HepG2 (cell line): ENCODE results near the gene GRB10. TPM values are rescaled to one million over a fixed set of nuclear protein-coding genes. Genes with fewer than 3 reads are reported as not detected.
A peak's percentile ranks its signal among the peaks of the same experiment; 100 is the strongest.

Source experiments
- CEBPB ChIP-seq: IDR thresholded peaks from 2 replicates; pipeline ENCODE4 v1.6.1; 2011; ENCODE audit warnings: low read depth, low read length, improper control_type of control experiment, borderline replicate concordance
- FOXA1 ChIP-seq, 2 experiments: fragments of 450-650 bp in 1 of 2; sonication (generic) in 1 of 2; formaldehyde crosslinking in 1 of 2; IDR thresholded peaks; 2 replicates each; pipeline versions ENCODE4 v1.4.0 to v1.6.1; 2016 to 2020; ENCODE audit warnings: missing genetic modification reagents in 1 of 2
- HDAC1 ChIP-seq: sonication (generic); formaldehyde crosslinking; IDR thresholded peaks from 2 replicates; pipeline ENCODE4 v1.5.1; 2020; ENCODE audit warnings: mild to moderate bottlenecking, missing genetic modification reagents
- HOXA3 ChIP-seq: sonication (generic); formaldehyde crosslinking; IDR thresholded peaks from 2 replicates; pipeline ENCODE4 v1.5.0; 2020; ENCODE audit warnings: missing genetic modification reagents
- MAFK ChIP-seq, 2 experiments: IDR thresholded peaks in 1 of 2; conservative IDR thresholded peaks in 1 of 2; 2 replicates each; pipeline ENCODE4 v1.6.1; 2011; ENCODE audit warnings: improper control_type of control experiment in 2 of 2, low read length in 2 of 2
- NBN ChIP-seq: fragments of 450-650 bp; conservative IDR thresholded peaks from 2 replicates; pipeline ENCODE4 v1.6.1; 2017
- NFKB2 ChIP-seq: sonication (generic); formaldehyde crosslinking; IDR thresholded peaks from 2 replicates; pipeline ENCODE4 v1.4.0; 2020; ENCODE audit warnings: missing genetic modification reagents, borderline replicate concordance
- NKX3-1 ChIP-seq: sonication (generic); formaldehyde crosslinking; IDR thresholded peaks from 2 replicates; pipeline ENCODE4 v1.5.0; 2020; ENCODE audit warnings: missing genetic modification reagents
- REXO4 ChIP-seq: sonication (generic); formaldehyde crosslinking; IDR thresholded peaks from 2 replicates; pipeline ENCODE4 v1.8.0; 2022; ENCODE audit warnings: missing genetic modification reagents, mild to moderate bottlenecking, borderline replicate concordance
- TEAD3 ChIP-seq: optimal IDR thresholded peaks from 2 replicates; pipeline ENCODE3; 2016; ENCODE audit warnings: borderline replicate concordance
- TFAP4 ChIP-seq: sonication (generic); IDR thresholded peaks from 2 replicates; pipeline ENCODE4 v1.6.1; 2016; ENCODE audit warnings: low read depth, borderline replicate concordance
- TGIF2 ChIP-seq: IDR thresholded peaks from 2 replicates; pipeline ENCODE4 v1.6.1; 2016; ENCODE audit warnings: control low read depth, missing compliant biosample characterization
- TOE1 ChIP-seq: sonication (generic); formaldehyde crosslinking; IDR thresholded peaks from 2 replicates; pipeline ENCODE4 v1.4.0; 2020; ENCODE audit warnings: mild to moderate bottlenecking, missing genetic modification reagents
- ZBTB1 ChIP-seq: sonication (generic); formaldehyde crosslinking; IDR thresholded peaks from 2 replicates; pipeline ENCODE4 v1.4.0; 2020; ENCODE audit warnings: missing genetic modification reagents, borderline replicate concordance
- ZBTB25 ChIP-seq: IDR thresholded peaks from 2 replicates; pipeline ENCODE4 v1.6.1; 2018; ENCODE audit warnings: missing genetic modification reagents
- ZBTB33 ChIP-seq: sonication (generic); formaldehyde crosslinking; IDR thresholded peaks from 2 replicates; pipeline ENCODE4 v1.4.0; 2020; ENCODE audit warnings: missing genetic modification reagents
- ZBTB38 ChIP-seq: sonication (generic); formaldehyde crosslinking; IDR thresholded peaks from 2 replicates; pipeline ENCODE4 v1.5.1; 2020; ENCODE audit warnings: mild to moderate bottlenecking, missing genetic modification reagents
- ZNF142 ChIP-seq: sonication (generic); formaldehyde crosslinking; IDR thresholded peaks from 2 replicates; pipeline ENCODE4 v1.4.0; 2020; ENCODE audit warnings: missing genetic modification reagents
- ZNF672 ChIP-seq: sonication (generic); formaldehyde crosslinking; IDR thresholded peaks from 2 replicates; pipeline ENCODE4 v1.8.1; 2022; ENCODE audit warnings: missing genetic modification reagents
- ZNF83 ChIP-seq: sonication (generic); formaldehyde crosslinking; IDR thresholded peaks from 2 replicates; pipeline ENCODE4 v1.4.0; 2020; ENCODE audit warnings: missing genetic modification reagents, mild to moderate bottlenecking, borderline replicate concordance
- polyA plus RNA-seq, 8 experiments: library from polyadenylated mRNA; depleted of rRNA in 3 of 8; stranded (reverse) in 7 of 8; unstranded in 1 of 8; fragments of >200 nt; fragmentation: Illumina TruSeq in 4 of 8; extraction: Trizol in 4 of 8; gene quantifications; 2 replicates each; pipeline versions ENCODE4 v1.2.1 to v1.2.3, GENCODE V29; 2011 to 2016; ENCODE audit warnings: low read depth in 4 of 8, missing spikeins in 1 of 8, mixed read lengths in 1 of 8; ENCODE audit not compliant: insufficient read depth in 1 of 8
- total RNA-seq, 5 experiments: library from RNA; depleted of rRNA; stranded (reverse); fragments of >200 nt; fragmentation: Illumina TruSeq; extraction: Trizol; gene quantifications; 2 replicates each; pipeline ENCODE4 v1.2.3, GENCODE V29; 2016; ENCODE audit warnings: low read depth in 1 of 5
- TF ChIP-seq, protein P1 (sequence below), 2 experiments: fragments of 450-650 bp in 1 of 2; sonication (generic) in 1 of 2; formaldehyde crosslinking; IDR thresholded peaks; 2 replicates each; pipeline versions ENCODE4 v1.5.0 to v1.8.0; 2020 to 2022; ENCODE audit warnings: mild to moderate bottlenecking in 1 of 2, missing genetic modification reagents in 1 of 2

GRB10 gene
- total and polyA plus RNA-seq, 2 of the 13 experiments (the other 11 are each of a cell fraction or from before 2014, with no cell fraction given), result 4.0 to 6.8 TPM

- no peak for TF ChIP-seq MAFK (conservative IDR thresholded peaks at IDR 0.05 in 1 of 2, IDR thresholded peaks at IDR 0.05 in 1 of 2; ENCODE audit: low read length in 2 of 2)
- TF ChIP-seq ZNF672 (CRISPR knock-in tag), result no peak
- TF ChIP-seq, protein P1, sequence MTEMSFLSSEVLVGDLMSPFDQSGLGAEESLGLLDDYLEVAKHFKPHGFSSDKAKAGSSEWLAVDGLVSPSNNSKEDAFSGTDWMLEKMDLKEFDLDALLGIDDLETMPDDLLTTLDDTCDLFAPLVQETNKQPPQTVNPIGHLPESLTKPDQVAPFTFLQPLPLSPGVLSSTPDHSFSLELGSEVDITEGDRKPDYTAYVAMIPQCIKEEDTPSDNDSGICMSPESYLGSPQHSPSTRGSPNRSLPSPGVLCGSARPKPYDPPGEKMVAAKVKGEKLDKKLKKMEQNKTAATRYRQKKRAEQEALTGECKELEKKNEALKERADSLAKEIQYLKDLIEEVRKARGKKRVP (CRISPR knock-in tag; IDR thresholded peaks at IDR 0.05), result peak in 1 of 2 experiments; percentile 30; a peak in 1 of 4 replicates
- TF ChIP-seq REXO4 (CRISPR knock-in tag), result no peak
- TF ChIP-seq ZNF83 (CRISPR knock-in tag), result no peak
- TF ChIP-seq ZBTB25, result no peak
- no peak for TF ChIP-seq FOXA1 (IDR thresholded peaks at IDR 0.05)
- TF ChIP-seq FOXA1 (CRISPR knock-in tag; IDR thresholded peaks at IDR 0.05), result peak; percentile 88
- TF ChIP-seq ZNF142 (CRISPR knock-in tag), result no peak
- TF ChIP-seq TOE1, result no peak
- TF ChIP-seq NFKB2 (CRISPR knock-in tag), result no peak
- no peak for TF ChIP-seq TGIF2 (CRISPR knock-in tag)
- TF ChIP-seq NKX3-1 (CRISPR knock-in tag), result no peak
- TF ChIP-seq HOXA3, result peak; percentile 29; the same call in 1 of the 2 replicates
- no peak for TF ChIP-seq HDAC1 (CRISPR knock-in tag)
- TF ChIP-seq TFAP4, result peak; percentile 59; the same call in 1 of the 2 replicates
- peak; percentile 17 for TF ChIP-seq TEAD3 (CRISPR knock-in tag)
- TF ChIP-seq ZBTB38 (CRISPR knock-in tag), result peak; percentile 57; the same call in 1 of the 2 replicates
- no peak for TF ChIP-seq NBN
- peak; percentile 89 for TF ChIP-seq ZBTB33
- TF ChIP-seq ZBTB1 (CRISPR knock-in tag), result no peak
- peak; percentile 60; the same call in 1 of the 2 replicates for TF ChIP-seq CEBPB
These were observed 237.7 kb downstream of the GRB10 start (continued) for GRCh38 chr7:50544992-50545391.
